B cell (primary cell): Measurements from ENCODE around the gene HSPB9. TPM values are rescaled to one million over a fixed set of nuclear protein-coding genes. Genes with fewer than 3 reads are reported as not detected.

Experiments
- ATAC-seq: fragments of 200-7000 bp; cut with Tn5 transposase; one replicate; pipeline ENCODE4 v1.10.0; 2021; ENCODE audit warnings: low read depth, mild to moderate bottlenecking, moderate number of reproducible peaks, moderate library complexity
- CTCF ChIA-PET: fragments of 350-600 bp; sonication (Branson Sonifier 250); formaldehyde crosslinking; loops from one replicate; lab custom pipeline; 2021; ENCODE audit warnings: antibody characterized with exemption, inconsistent platforms; lab: Charles Lee
- POLR2A ChIA-PET: fragments of 350-600 bp; sonication (Branson Sonifier 250); formaldehyde crosslinking; loops from one replicate; lab custom pipeline; 2021; ENCODE audit warnings: antibody characterized with exemption; lab: Charles Lee
- DNase-seq: peaks from one replicate; pipeline ENCODE4 v3.0.0; 2013
- H2AFZ ChIP-seq: 2 replicates; pipeline ENCODE4 v1.6.1; 2012; ENCODE audit warnings: mild to moderate bottlenecking, low read depth, low read length; ENCODE audit not compliant: insufficient read depth, poor library complexity, severe bottlenecking
- H3K27ac ChIP-seq, 2 donors: 1 replicate in 1 of 2; 2 replicates in 1 of 2; pipeline ENCODE4 v1.5.1; 2012 to 2013; ENCODE audit warnings: low read length in 2 of 2, mild to moderate bottlenecking in 2 of 2, moderate library complexity in 1 of 2
- H3K27me3 ChIP-seq, 4 experiments: fragments of 200-600 bp in 1 of 4; sonication (generic) in 1 of 4; replicated peaks in 1 of 4; 1 replicate in 2 of 4; 2 replicates in 2 of 4; pipeline versions ENCODE4 v1.6.1 to v1.7.0; 2013 to 2016; ENCODE audit warnings: low read length in 3 of 4, mild to moderate bottlenecking in 2 of 4, mixed read lengths in 1 of 4, moderate library complexity in 1 of 4; ENCODE audit not compliant: insufficient read depth in 4 of 4, control insufficient read depth in 3 of 4; ENCODE audit errors: control extremely low read depth in 1 of 4
- H3K36me3 ChIP-seq, 2 experiments: replicated peaks in 1 of 2; 1 replicate in 1 of 2; 2 replicates in 1 of 2; pipeline versions ENCODE4 v1.6.1 to v1.7.1; 2013; ENCODE audit warnings: low read length in 1 of 2; ENCODE audit not compliant: insufficient read depth in 2 of 2, control insufficient read depth in 1 of 2; ENCODE audit errors: control extremely low read depth in 1 of 2, extremely low read depth in 1 of 2
- H3K4me1 ChIP-seq, 2 donors: fragments of 200-600 bp in 1 of 2; sonication (generic) in 1 of 2; 1 replicate in 1 of 2; 2 replicates in 1 of 2; pipeline versions ENCODE4 v1.5.1 to v1.6.1; 2013 to 2017; ENCODE audit warnings: low read length in 2 of 2; ENCODE audit not compliant: control insufficient read depth in 2 of 2, insufficient read depth in 2 of 2
- H3K4me2 ChIP-seq: replicated peaks from 2 replicates; pipeline ENCODE3; 2012; ENCODE audit warnings: mild to moderate bottlenecking, low read depth, low read length; ENCODE audit not compliant: poor library complexity, severe bottlenecking
- H3K4me3 ChIP-seq, 5 experiments: fragments of 200-600 bp in 1 of 5; sonication (generic) in 1 of 5; 1 replicate in 3 of 5; 2 replicates in 2 of 5; pipeline versions ENCODE4 v1.5.1 to v1.7.0; 2011 to 2016; ENCODE audit warnings: low read length in 4 of 5, mild to moderate bottlenecking in 4 of 5, low read depth in 2 of 5, control low read depth in 1 of 5, moderate library complexity in 1 of 5; ENCODE audit not compliant: insufficient read depth in 1 of 5; ENCODE audit errors: control extremely low read depth in 1 of 5, extremely low read depth in 1 of 5
- H3K79me2 ChIP-seq: fragments of 200-600 bp; sonication (generic); one replicate; pipeline ENCODE4 v1.6.0; 2016; ENCODE audit warnings: low read length; ENCODE audit not compliant: control insufficient read depth, insufficient read depth
- H3K9ac ChIP-seq: fragments of 200-600 bp; sonication (generic); 2 replicates; pipeline ENCODE4 v1.6.1; 2017; ENCODE audit warnings: mild to moderate bottlenecking, low read length, moderate library complexity
- H3K9me3 ChIP-seq, 3 donors: one replicate each; pipeline versions ENCODE4 v1.6.1 to v1.7.1; 2013; ENCODE audit warnings: low read length in 2 of 3; ENCODE audit not compliant: control insufficient read depth in 2 of 3, insufficient read depth in 1 of 3; ENCODE audit errors: control extremely low read depth in 1 of 3
- H4K20me1 ChIP-seq: 2 replicates; pipeline ENCODE4 v1.6.0; 2012; ENCODE audit warnings: mild to moderate bottlenecking, low read length; ENCODE audit not compliant: insufficient read depth, control insufficient read depth, poor library complexity, severe bottlenecking
- H3K27ac Mint-ChIP-seq: one replicate; pipeline ENCODE4 v1.8.0; 2021; ENCODE audit warnings: mixed read lengths
- H3K27me3 Mint-ChIP-seq: one replicate; pipeline ENCODE4 v1.8.0; 2021; ENCODE audit warnings: mixed read lengths
- H3K4me1 Mint-ChIP-seq: one replicate; pipeline ENCODE4 v1.8.0; 2021; ENCODE audit warnings: mixed read lengths
- H3K4me3 Mint-ChIP-seq: one replicate; pipeline ENCODE4 v1.8.0; 2021; ENCODE audit warnings: mixed read lengths
- H3K9me3 Mint-ChIP-seq: one replicate; pipeline ENCODE4 v1.8.0; 2022; ENCODE audit warnings: mixed read lengths; ENCODE audit not compliant: insufficient read depth
- EZH2 ChIP-seq: IDR thresholded peaks from 2 replicates; pipeline ENCODE4 v1.6.1; 2012; ENCODE audit warnings: borderline replicate concordance, low read depth, mild to moderate bottlenecking, moderate library complexity, low read length; ENCODE audit not compliant: insufficient read depth, poor library complexity, severe bottlenecking
- WGBS: methylation state at CpG from one replicate; pipeline ENCODE4 v1.1.5; 2013; ENCODE audit warnings: missing lambda C conversion rate; ENCODE audit not compliant: insufficient coverage; 5-methylcytosine and 5-hydroxymethylcytosine counted together
- intact Hi-C: fragments of 100-400 bp; cut with micrococcal nuclease; formaldehyde crosslinking; loops from one replicate; pipeline ENCODE4 v1.10.0; 2022
- polyA plus RNA-seq: library from polyadenylated mRNA; depleted of rRNA; stranded (reverse); fragments of >200 nt; gene quantifications from 2 replicates; pipeline ENCODE4 v1.2.3, GENCODE V29; 2012
- total RNA-seq, 2 donors: library from RNA; stranded (reverse); fragments of 120-200 nt in 1 of 2; gene quantifications; 1 replicate in 1 of 2; 2 replicates in 1 of 2; pipeline versions ENCODE4 v1.2.3 to v1.2.4, GENCODE V29; 2013 to 2022
- TF ChIP-seq, protein P1 (sequence below): fragments of 200-600 bp; IDR thresholded peaks from one replicate; pipeline ENCODE4 v1.8.0; 2022; ENCODE audit warnings: antibody characterized with exemption, mild to moderate bottlenecking

HSPB9 gene
- total and polyA plus RNA-seq, 2 donors (not counting 1 experiment from before 2014, with no cell fraction given), result 0.09 TPM; not detected in 1

GRCh38 chr17:42146911-42147607 is 24.5 kb downstream of the HSPB9 start:
- no peak for TF ChIP-seq EZH2
- TF ChIP-seq, protein P1, sequence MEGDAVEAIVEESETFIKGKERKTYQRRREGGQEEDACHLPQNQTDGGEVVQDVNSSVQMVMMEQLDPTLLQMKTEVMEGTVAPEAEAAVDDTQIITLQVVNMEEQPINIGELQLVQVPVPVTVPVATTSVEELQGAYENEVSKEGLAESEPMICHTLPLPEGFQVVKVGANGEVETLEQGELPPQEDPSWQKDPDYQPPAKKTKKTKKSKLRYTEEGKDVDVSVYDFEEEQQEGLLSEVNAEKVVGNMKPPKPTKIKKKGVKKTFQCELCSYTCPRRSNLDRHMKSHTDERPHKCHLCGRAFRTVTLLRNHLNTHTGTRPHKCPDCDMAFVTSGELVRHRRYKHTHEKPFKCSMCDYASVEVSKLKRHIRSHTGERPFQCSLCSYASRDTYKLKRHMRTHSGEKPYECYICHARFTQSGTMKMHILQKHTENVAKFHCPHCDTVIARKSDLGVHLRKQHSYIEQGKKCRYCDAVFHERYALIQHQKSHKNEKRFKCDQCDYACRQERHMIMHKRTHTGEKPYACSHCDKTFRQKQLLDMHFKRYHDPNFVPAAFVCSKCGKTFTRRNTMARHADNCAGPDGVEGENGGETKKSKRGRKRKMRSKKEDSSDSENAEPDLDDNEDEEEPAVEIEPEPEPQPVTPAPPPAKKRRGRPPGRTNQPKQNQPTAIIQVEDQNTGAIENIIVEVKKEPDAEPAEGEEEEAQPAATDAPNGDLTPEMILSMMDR, result no peak
- Mint-ChIP-seq H3K4me3 (no peak overlapping the region), H3K27ac (no peak overlapping the region), H3K27me3 (no peaks in the 10 kb centered on the region), H3K4me1 (peaks cover 33% of the 10 kb centered on the region), H3K9me3 (no peaks in the 10 kb centered on the region)
- 97% methylated on average over 10 of the region's 13 CpGs for WGBS
- Histone ChIP-seq H3K4me2 (no peak overlapping the region), H3K27me3 (no peaks in the 10 kb centered on the region), H3K36me3 (peaks cover 6 to 42% of the 10 kb centered on the region in 2 experiments), H3K9me3 (no peaks in the 10 kb centered on the region), H4K20me1 (peaks cover 83% of the 10 kb centered on the region), H3K9ac (no peak overlapping the region), H2AFZ (no peak overlapping the region), H3K27ac (no peak overlapping the region), H3K4me1 (peaks cover 0 to 4% of the 10 kb centered on the region in 2 donors), H3K79me2 (peaks cover 100% of the 10 kb centered on the region), H3K4me3 (no peak overlapping the region)
- CTCF ChIA-PET, result no interaction called here
- ATAC-seq (no peak), DNase-seq (no peak)
- intact Hi-C loops, result no loop called here
- POLR2A ChIA-PET, result interaction anchor here (0.7 kb wide), 1 partner anchor 283 kb away, joined by 4 read pairs; no protein-coding TSS in a partner anchor
